ENCODE results near the gene ATP13A1. TPM values are rescaled to one million over a fixed set of nuclear protein-coding genes. Genes with fewer than 3 reads are reported as not detected.

Gene ATP13A1
- polyA plus RNA-seq, 1 of the 3 experiments (the other 2 are of a cell fraction), result 67.9 TPM

DNA sequence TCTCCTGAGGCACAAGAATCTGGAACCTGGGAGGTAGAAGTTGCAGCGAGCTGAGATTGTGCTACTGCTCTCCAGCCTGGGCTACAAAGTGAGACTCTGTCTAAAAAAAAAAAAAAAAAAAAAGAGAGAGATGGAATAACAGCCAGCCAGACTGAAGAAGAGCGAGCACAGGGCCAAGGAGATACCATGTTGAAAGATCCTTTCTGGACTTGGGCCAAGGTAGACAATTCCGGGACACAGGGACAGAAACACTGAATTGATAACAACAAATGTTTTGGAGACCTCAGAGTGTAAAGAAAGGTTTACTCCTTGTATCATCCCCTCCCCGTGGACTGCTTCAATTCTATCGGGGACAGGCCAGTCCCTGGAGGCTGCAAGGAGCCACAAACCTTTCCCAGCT, 40.1 kb downstream of the ATP13A1 start (continued):
- TF ChIP-seq, protein P1, sequence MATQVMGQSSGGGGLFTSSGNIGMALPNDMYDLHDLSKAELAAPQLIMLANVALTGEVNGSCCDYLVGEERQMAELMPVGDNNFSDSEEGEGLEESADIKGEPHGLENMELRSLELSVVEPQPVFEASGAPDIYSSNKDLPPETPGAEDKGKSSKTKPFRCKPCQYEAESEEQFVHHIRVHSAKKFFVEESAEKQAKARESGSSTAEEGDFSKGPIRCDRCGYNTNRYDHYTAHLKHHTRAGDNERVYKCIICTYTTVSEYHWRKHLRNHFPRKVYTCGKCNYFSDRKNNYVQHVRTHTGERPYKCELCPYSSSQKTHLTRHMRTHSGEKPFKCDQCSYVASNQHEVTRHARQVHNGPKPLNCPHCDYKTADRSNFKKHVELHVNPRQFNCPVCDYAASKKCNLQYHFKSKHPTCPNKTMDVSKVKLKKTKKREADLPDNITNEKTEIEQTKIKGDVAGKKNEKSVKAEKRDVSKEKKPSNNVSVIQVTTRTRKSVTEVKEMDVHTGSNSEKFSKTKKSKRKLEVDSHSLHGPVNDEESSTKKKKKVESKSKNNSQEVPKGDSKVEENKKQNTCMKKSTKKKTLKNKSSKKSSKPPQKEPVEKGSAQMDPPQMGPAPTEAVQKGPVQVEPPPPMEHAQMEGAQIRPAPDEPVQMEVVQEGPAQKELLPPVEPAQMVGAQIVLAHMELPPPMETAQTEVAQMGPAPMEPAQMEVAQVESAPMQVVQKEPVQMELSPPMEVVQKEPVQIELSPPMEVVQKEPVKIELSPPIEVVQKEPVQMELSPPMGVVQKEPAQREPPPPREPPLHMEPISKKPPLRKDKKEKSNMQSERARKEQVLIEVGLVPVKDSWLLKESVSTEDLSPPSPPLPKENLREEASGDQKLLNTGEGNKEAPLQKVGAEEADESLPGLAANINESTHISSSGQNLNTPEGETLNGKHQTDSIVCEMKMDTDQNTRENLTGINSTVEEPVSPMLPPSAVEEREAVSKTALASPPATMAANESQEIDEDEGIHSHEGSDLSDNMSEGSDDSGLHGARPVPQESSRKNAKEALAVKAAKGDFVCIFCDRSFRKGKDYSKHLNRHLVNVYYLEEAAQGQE (IDR thresholded peaks at IDR 0.05; ENCODE audit: low read depth, low read length), result no peak
- TF ChIP-seq MEF2A (IDR thresholded peaks at IDR 0.05; ENCODE audit: borderline replicate concordance, low read depth) (no peak), NRF1 (IDR thresholded peaks at IDR 0.05; ENCODE audit: low read depth, low read length) (no peak), YY1 (IDR thresholded peaks at IDR 0.05; ENCODE audit: low read depth) (no peak), EZH2phosphoT487 (IDR thresholded peaks at IDR 0.05; ENCODE audit: borderline replicate concordance, low read depth) (no peak), SMC3 (IDR thresholded peaks at IDR 0.05; ENCODE audit: low read depth, low read length) (no peak)

DNA sequence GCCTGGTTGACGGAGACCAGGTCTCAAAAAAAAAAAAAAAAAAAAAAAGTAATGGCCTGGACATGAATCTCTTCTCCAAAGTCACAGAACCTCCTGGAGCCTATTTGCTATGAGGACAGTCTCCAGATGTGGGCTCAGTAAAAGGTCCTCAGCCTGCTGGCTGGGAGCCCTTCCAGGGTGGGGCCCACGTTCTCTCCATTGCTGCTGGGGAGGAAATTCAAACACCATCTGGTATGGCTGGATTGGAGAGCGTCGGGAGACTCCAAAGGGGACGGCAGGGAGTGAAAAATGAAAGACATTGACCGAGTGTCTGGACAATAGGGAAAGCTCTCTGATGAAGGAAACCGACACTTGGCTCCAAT, 43.6 kb downstream of the ATP13A1 start:
- TF ChIP-seq FOSL2 (IDR thresholded peaks at IDR 0.05; ENCODE audit: borderline replicate concordance, low read depth) (no peak), MXI1 (IDR thresholded peaks at IDR 0.05; ENCODE audit: low read depth, low read length) (no peak), SMC3 (IDR thresholded peaks at IDR 0.05; ENCODE audit: low read depth, low read length) (no peak), FOXM1 (IDR thresholded peaks at IDR 0.05; ENCODE audit: low read depth) (no peak), EZH2phosphoT487 (IDR thresholded peaks at IDR 0.05; ENCODE audit: borderline replicate concordance, low read depth) (no peak), JUND (IDR thresholded peaks at IDR 0.05) (no peak), RAD21 (IDR thresholded peaks at IDR 0.05; ENCODE audit: low read length) (no peak)
- TF ChIP-seq, protein P2, sequence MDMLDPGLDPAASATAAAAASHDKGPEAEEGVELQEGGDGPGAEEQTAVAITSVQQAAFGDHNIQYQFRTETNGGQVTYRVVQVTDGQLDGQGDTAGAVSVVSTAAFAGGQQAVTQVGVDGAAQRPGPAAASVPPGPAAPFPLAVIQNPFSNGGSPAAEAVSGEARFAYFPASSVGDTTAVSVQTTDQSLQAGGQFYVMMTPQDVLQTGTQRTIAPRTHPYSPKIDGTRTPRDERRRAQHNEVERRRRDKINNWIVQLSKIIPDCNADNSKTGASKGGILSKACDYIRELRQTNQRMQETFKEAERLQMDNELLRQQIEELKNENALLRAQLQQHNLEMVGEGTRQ (IDR thresholded peaks at IDR 0.05; ENCODE audit: borderline replicate concordance, low read depth, low read length), result no peak
- TF ChIP-seq, protein P3, sequence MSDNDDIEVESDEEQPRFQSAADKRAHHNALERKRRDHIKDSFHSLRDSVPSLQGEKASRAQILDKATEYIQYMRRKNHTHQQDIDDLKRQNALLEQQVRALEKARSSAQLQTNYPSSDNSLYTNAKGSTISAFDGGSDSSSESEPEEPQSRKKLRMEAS (IDR thresholded peaks at IDR 0.05; ENCODE audit: low read depth), result no peak
- TF ChIP-seq, protein P4, sequence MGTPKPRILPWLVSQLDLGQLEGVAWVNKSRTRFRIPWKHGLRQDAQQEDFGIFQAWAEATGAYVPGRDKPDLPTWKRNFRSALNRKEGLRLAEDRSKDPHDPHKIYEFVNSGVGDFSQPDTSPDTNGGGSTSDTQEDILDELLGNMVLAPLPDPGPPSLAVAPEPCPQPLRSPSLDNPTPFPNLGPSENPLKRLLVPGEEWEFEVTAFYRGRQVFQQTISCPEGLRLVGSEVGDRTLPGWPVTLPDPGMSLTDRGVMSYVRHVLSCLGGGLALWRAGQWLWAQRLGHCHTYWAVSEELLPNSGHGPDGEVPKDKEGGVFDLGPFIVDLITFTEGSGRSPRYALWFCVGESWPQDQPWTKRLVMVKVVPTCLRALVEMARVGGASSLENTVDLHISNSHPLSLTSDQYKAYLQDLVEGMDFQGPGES (IDR thresholded peaks at IDR 0.05; ENCODE audit: low read depth, low read length), result no peak
- no peak for DNase-seq
- no peaks in the 10 kb centered on the region for H3K9me3 ChIP-seq
- H4K20me1 ChIP-seq (ENCODE audit: insufficient read depth), result no peaks in the 10 kb centered on the region
- WGBS (ENCODE audit: low lambda C conversion rate), result 92% methylated on average over 7 of the region's 7 CpGs
- H3K27ac ChIP-seq (ENCODE audit: low read depth in 2 of 2, low read length in 1 of 2), result no peak overlapping the region
- no peaks in the 10 kb centered on the region for H3F3A ChIP-seq (replicated peaks; ENCODE audit: insufficient read depth)
- no peak overlapping the region for H2AFZ ChIP-seq (ENCODE audit: low read depth)
- CTCF ChIA-PET, result interaction anchor here (0.9 to 2.4 kb wide), 3 partner anchors 9 to 88 kb away, joined by 3 to 11 read pairs (median 3); no protein-coding TSS in a partner anchor
- POLR2A ChIA-PET, result no interaction called here
- no peaks in the 10 kb centered on the region for H3K27me3 ChIP-seq (ENCODE audit: insufficient read depth)
- no peak overlapping the region for H3K4me3 ChIP-seq (ENCODE audit: low read depth in 2 of 2, low read length in 1 of 2)
- H3K79me2 ChIP-seq (ENCODE audit: insufficient read depth), result peaks cover 19% of the 10 kb centered on the region; the same call in 1 of the 2 replicates
- H3K4me1 ChIP-seq (ENCODE audit: control insufficient read depth in 1 of 2, insufficient read depth in 2 of 2, low read depth in 1 of 2, low read length in 1 of 2), result peaks cover 4% of the 10 kb centered on the region in 2 experiments; a peak in 2 of 4 replicates
- H3K4me2 ChIP-seq, result no peak overlapping the region
- H3K9me2 ChIP-seq, result no peaks in the 10 kb centered on the region
- no peaks in the 10 kb centered on the region for H3K36me3 ChIP-seq (replicated peaks in 1 of 2; ENCODE audit: control insufficient read depth in 1 of 2, insufficient read depth in 2 of 2, low read length in 1 of 2)
- no peak overlapping the region for H3K9ac ChIP-seq
